ENCODE measurements around the gene FGF14.
"Not testable (repeated sequence)": the region's sequence is repeated elsewhere in the genome, so short reads cannot be mapped to it uniquely, and the experiment has no call there.

The FGF14 gene

GRCh38 chr13:102142473-102142826 is 259.4 kb downstream of the FGF14 start:
- H3K27ac Mint-ChIP-seq, result no peak overlapping the region
- H3K36me3 Mint-ChIP-seq (ENCODE audit: low read depth), result no peaks in the 10 kb centered on the region
- H3K27me3 Mint-ChIP-seq (ENCODE audit: low read depth), result no peaks in the 10 kb centered on the region
- H3K4me1 Mint-ChIP-seq (ENCODE audit: low read depth), result no peaks in the 10 kb centered on the region
- no peak overlapping the region for H3K4me3 Mint-ChIP-seq
- H3K9me3 Mint-ChIP-seq, result no peaks in the 10 kb centered on the region

- no peak overlapping the region for H3K27ac Mint-ChIP-seq
- no peaks in the 10 kb centered on the region for H3K4me1 Mint-ChIP-seq (ENCODE audit: low read depth)
- H3K4me3 Mint-ChIP-seq, result no peak overlapping the region
- H3K27me3 Mint-ChIP-seq (ENCODE audit: low read depth), result no peaks in the 10 kb centered on the region
- no peaks in the 10 kb centered on the region for H3K36me3 Mint-ChIP-seq (ENCODE audit: low read depth)
- no peaks in the 10 kb centered on the region for H3K9me3 Mint-ChIP-seq
Observed at GRCh38 chr13:102141625-102142472, 260.0 kb downstream of the FGF14 start.

DNA sequence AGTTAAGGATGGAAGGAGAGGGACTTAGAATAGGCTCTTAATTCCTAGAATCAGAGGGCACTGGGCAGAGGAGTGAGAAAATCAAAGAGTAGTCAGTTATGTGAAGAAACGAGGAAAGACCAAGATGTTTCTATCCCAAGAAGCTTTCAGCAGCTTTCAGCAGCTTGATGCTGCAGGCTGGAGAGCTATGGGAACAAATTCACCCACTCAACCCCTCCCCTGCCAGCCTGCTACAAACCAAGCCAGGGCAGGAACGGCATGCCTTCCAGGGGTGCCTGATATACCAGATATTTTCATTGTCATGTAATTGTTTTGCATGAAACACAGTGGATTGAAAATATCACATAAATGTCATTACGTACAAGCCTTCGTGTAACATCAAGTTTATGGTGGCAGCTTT is 262.2 kb downstream of the FGF14 start:
- Mint-ChIP-seq H3K4me1 (ENCODE audit: low read depth) (no peaks in the 10 kb centered on the region), H3K36me3 (ENCODE audit: low read depth) (no peaks in the 10 kb centered on the region), H3K27ac (no peak overlapping the region), H3K4me3 (no peak overlapping the region), H3K27me3 (ENCODE audit: low read depth) (no peaks in the 10 kb centered on the region), H3K9me3 (no peaks in the 10 kb centered on the region)

- no peak overlapping the region for H3K4me3 Mint-ChIP-seq
- no peaks in the 10 kb centered on the region for H3K27me3 Mint-ChIP-seq (ENCODE audit: low read depth)
- H3K27ac Mint-ChIP-seq, result no peak overlapping the region
- no peaks in the 10 kb centered on the region for H3K4me1 Mint-ChIP-seq (ENCODE audit: low read depth)
- H3K36me3 Mint-ChIP-seq (ENCODE audit: low read depth), result no peaks in the 10 kb centered on the region
- no peaks in the 10 kb centered on the region for H3K9me3 Mint-ChIP-seq
Observed at GRCh38 chr13:102138635-102139190, 263.1 kb downstream of the FGF14 start.

GRCh38 chr13:102137904-102138303 is 263.9 kb downstream of the FGF14 start:
- not testable (repeated sequence) for H3K27me3 Mint-ChIP-seq (ENCODE audit: low read depth); H3K36me3 Mint-ChIP-seq (ENCODE audit: low read depth); H3K9me3 Mint-ChIP-seq; H3K27ac Mint-ChIP-seq; H3K4me3 Mint-ChIP-seq; H3K4me1 Mint-ChIP-seq (ENCODE audit: low read depth)

DNA sequence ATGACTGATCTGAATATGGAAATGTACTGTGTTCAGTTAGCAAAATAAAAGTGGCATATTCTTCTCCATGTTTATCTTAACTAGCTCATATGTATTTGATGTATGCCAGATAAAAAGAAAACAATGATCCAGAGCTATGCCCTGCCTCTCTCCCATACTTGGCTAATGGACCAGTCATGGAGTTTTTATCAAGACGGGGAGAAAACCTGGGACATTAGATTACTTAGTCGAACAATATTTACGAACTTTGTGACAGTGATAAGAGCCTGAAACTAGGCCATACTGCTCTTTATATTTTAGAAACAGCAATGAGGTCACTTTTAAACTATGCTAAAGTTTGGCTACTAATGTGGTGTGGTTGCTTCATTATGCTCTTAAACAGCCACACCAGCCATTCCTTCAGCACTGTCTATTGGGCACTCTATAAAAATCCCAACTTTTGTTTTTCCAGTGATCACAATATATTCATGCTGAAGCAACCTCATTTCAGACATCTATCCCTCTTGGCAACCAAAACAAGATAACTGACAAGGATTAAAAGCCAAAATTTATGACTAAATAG is 265.0 kb downstream of the FGF14 start:
- H3K4me1 Mint-ChIP-seq (ENCODE audit: low read depth), result no peaks in the 10 kb centered on the region
- H3K27ac Mint-ChIP-seq, result no peak overlapping the region
- H3K4me3 Mint-ChIP-seq, result no peak overlapping the region
- no peaks in the 10 kb centered on the region for H3K27me3 Mint-ChIP-seq (ENCODE audit: low read depth)
- no peaks in the 10 kb centered on the region for H3K9me3 Mint-ChIP-seq
- H3K36me3 Mint-ChIP-seq (ENCODE audit: low read depth), result no peaks in the 10 kb centered on the region

DNA sequence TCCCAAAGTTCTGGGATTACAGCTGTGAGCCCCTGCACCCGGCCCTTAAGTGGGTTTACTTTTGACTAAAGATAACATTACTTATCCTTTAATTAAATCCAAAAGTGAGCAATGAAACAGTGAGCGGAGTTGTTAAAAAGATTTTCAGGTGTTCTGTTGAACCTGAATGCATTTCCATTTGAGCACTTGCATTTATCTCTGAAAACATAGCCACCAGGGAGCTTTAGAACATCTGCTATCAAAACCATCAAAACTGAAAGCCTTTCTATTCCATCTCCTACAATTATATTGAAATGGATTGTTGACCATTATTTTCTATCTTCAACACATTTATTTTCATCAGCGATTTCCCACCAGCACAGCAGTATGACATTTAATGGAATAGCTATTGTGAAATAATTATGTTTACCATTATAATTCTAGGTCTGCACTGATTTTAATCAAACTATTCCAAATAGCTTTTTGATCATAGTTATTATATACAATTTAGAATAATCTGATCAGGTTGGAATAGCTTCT is 269.0 kb downstream of the FGF14 start:
- no peaks in the 10 kb centered on the region for H3K9me3 Mint-ChIP-seq
- H3K4me3 Mint-ChIP-seq, result no peak overlapping the region
- no peak overlapping the region for H3K27ac Mint-ChIP-seq
- H3K4me1 Mint-ChIP-seq (ENCODE audit: low read depth), result no peaks in the 10 kb centered on the region
- H3K27me3 Mint-ChIP-seq (ENCODE audit: low read depth), result no peaks in the 10 kb centered on the region
- no peaks in the 10 kb centered on the region for H3K36me3 Mint-ChIP-seq (ENCODE audit: low read depth)

DNA sequence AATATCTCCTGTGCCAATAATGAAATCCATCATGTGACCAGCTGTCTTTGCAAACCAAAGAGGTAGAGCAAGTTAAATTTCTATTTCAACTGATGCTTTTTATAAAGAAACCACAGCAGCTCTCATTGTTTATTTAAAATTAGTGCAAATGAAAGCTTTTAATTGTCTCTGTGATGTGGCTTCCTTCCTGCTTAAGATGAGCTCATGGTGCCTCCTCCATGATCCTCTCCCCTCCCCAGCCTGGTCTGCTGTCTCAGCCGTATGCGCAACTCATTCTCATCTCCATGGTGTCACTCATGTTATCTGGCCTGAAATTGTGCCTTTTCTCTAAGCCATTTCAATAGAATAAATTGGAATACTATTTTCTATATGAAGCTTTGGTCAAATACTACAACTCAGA is 270.6 kb downstream of the FGF14 start:
- H3K9me3 Mint-ChIP-seq, result no peaks in the 10 kb centered on the region
- no peak overlapping the region for H3K4me3 Mint-ChIP-seq
- no peaks in the 10 kb centered on the region for H3K27me3 Mint-ChIP-seq (ENCODE audit: low read depth)
- H3K27ac Mint-ChIP-seq, result no peak overlapping the region
- no peaks in the 10 kb centered on the region for H3K4me1 Mint-ChIP-seq (ENCODE audit: low read depth)
- H3K36me3 Mint-ChIP-seq (ENCODE audit: low read depth), result no peaks in the 10 kb centered on the region

- no peaks in the 10 kb centered on the region for H3K9me3 Mint-ChIP-seq
- H3K36me3 Mint-ChIP-seq (ENCODE audit: low read depth), result no peaks in the 10 kb centered on the region
- no peak overlapping the region for H3K4me3 Mint-ChIP-seq
- H3K27ac Mint-ChIP-seq, result no peak overlapping the region
- H3K4me1 Mint-ChIP-seq (ENCODE audit: low read depth), result no peaks in the 10 kb centered on the region
- H3K27me3 Mint-ChIP-seq (ENCODE audit: low read depth), result no peaks in the 10 kb centered on the region
Observed at GRCh38 chr13:102128216-102128810, 273.5 kb downstream of the FGF14 start.

DNA sequence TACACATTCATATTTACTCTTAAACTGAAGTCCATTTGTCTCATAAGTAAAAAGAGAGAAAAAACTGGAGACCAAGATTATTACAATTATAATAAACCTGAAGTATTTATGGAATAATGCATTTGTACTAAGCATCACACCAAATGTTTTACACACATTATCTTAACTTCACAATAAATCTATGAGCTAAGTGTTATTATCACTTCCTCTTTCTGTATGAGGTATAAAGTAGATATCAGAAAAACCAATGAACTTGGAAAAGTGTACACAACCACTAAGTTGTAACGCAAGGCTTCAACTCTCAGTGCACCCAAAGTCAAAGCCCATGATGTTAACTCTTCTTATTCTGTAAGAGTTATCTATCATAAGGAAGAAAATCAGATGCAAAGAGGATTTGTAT is 274.7 kb downstream of the FGF14 start:
- no peak overlapping the region for H3K27ac Mint-ChIP-seq
- H3K27me3 Mint-ChIP-seq (ENCODE audit: low read depth), result no peaks in the 10 kb centered on the region
- H3K4me3 Mint-ChIP-seq, result no peak overlapping the region

GRCh38 chr13:102122147-102122546 is 279.7 kb downstream of the FGF14 start:
- H3K4me1 Mint-ChIP-seq (ENCODE audit: low read depth), result no peaks in the 10 kb centered on the region
- no peak overlapping the region for H3K27ac Mint-ChIP-seq
- H3K36me3 Mint-ChIP-seq (ENCODE audit: low read depth), result no peaks in the 10 kb centered on the region
- H3K27me3 Mint-ChIP-seq (ENCODE audit: low read depth), result no peaks in the 10 kb centered on the region
- no peak overlapping the region for H3K4me3 Mint-ChIP-seq
- H3K9me3 Mint-ChIP-seq, result no peaks in the 10 kb centered on the region

More for the DNA sequence above, 274.7 kb downstream of the FGF14 start:
- Mint-ChIP-seq H3K9me3 (no peaks in the 10 kb centered on the region), H3K36me3 (ENCODE audit: low read depth) (no peaks in the 10 kb centered on the region), H3K4me1 (ENCODE audit: low read depth) (no peaks in the 10 kb centered on the region)

- Mint-ChIP-seq H3K27ac (no peak overlapping the region), H3K4me1 (ENCODE audit: low read depth) (no peaks in the 10 kb centered on the region), H3K4me3 (no peak overlapping the region), H3K27me3 (ENCODE audit: low read depth) (no peaks in the 10 kb centered on the region), H3K9me3 (no peaks in the 10 kb centered on the region), H3K36me3 (ENCODE audit: low read depth) (no peaks in the 10 kb centered on the region)
Observed at GRCh38 chr13:102117175-102117831, 284.5 kb downstream of the FGF14 start.

DNA sequence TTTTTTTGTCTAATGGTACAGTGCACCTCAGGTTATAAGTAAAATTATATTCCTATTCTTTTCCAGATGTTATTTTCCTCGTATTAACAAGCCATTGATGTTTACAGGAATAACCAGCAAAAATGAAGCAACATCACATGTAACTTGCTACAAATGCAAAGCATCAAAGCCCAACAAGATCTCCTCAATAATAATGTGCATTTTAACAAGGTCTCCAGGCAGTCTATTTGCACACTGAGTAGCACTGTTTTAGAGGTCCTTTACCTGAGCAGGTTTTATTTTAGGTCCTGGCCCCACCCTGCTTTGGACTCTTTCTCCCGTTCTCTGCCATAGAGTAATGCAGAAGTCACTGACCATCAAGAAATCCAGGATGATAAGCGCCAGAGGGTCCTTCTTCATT is 298.4 kb downstream of the FGF14 start:
- no peaks in the 10 kb centered on the region for H3K9me3 Mint-ChIP-seq
- no peak overlapping the region for H3K27ac Mint-ChIP-seq
- H3K27me3 Mint-ChIP-seq (ENCODE audit: low read depth), result no peaks in the 10 kb centered on the region
- no peak overlapping the region for H3K4me3 Mint-ChIP-seq
- no peaks in the 10 kb centered on the region for H3K4me1 Mint-ChIP-seq (ENCODE audit: low read depth)
- no peaks in the 10 kb centered on the region for H3K36me3 Mint-ChIP-seq (ENCODE audit: low read depth)

DNA sequence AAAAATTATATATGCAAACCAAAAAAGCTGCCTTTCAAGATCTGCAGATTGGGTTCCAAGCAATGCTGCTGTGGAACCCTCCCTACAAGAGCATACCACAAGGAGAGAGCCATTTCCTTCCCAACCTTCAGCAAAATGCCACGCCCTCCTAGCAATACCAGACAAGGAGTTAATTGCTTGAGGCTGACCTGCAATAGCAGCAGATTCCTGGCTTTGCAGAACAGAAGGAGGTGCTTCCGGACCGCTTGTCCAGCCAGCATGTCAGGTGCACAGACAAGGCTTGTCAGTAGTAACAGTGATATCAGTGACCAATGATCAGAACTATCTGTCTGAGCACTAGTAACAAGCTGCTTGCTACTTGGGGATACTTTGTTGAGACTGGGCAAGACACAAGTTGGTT is 301.6 kb downstream of the FGF14 start:
- no peak overlapping the region for H3K4me3 Mint-ChIP-seq
- H3K27ac Mint-ChIP-seq, result no peak overlapping the region
- H3K36me3 Mint-ChIP-seq (ENCODE audit: low read depth), result no peaks in the 10 kb centered on the region
- no peaks in the 10 kb centered on the region for H3K9me3 Mint-ChIP-seq
- no peaks in the 10 kb centered on the region for H3K27me3 Mint-ChIP-seq (ENCODE audit: low read depth)
- H3K4me1 Mint-ChIP-seq (ENCODE audit: low read depth), result no peaks in the 10 kb centered on the region
